Measurements from ENCODE around the gene ROR2. TPM values are rescaled to one million over a fixed set of nuclear protein-coding genes. Genes with fewer than 3 reads are reported as not detected.

ROR2 gene
- total and polyA plus RNA-seq, 4 donors: 2.7 to 32.3 (median 9.2) TPM

DNA sequence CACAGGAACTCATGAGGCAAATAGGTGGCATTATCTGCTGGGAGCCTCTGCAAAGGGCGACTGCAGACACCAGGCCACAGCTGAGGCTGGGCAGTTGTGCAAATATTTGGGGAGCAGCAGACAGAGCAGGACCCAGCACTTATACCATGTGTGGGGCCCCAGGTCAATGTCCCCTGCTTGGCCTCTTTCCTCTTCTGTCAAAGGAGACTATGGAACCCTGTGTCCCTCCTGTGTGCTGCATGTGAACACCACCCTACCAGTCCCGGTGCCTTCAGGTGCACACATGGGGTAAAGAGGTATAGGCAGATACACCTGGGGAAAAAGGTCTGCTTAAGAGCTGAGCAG is 50.8 kb downstream of the ROR2 start:
- Histone ChIP-seq H3K27ac (ENCODE audit: low read depth in 1 of 2, low read length in 1 of 2) (no peak overlapping the region), H3K27me3 (ENCODE audit: control insufficient read depth in 3 of 3, insufficient read depth in 3 of 3, low read length in 2 of 3) (no peaks in the 10 kb centered on the region), H3K9me3 (ENCODE audit: control insufficient read depth in 4 of 4, insufficient read depth in 3 of 4, low read length in 3 of 4) (no peaks in the 10 kb centered on the region), H3K4me3 (no peak overlapping the region), H3K9ac (ENCODE audit: insufficient read depth in 1 of 2, low read length in 2 of 2) (no peak overlapping the region), H3K4me1 (ENCODE audit: control insufficient read depth in 5 of 5, insufficient read depth in 5 of 5, low read length in 5 of 5) (peaks cover 0 to 86% (median 55%) of the 10 kb centered on the region in 5 donors), H3K36me3 (ENCODE audit: control insufficient read depth in 4 of 4, insufficient read depth in 4 of 4, low read length in 4 of 4) (no peaks in the 10 kb centered on the region)
- ATAC-seq (ENCODE audit: insufficient read depth, low FRiP score) (no peak), DNase-seq (no peak)
- WGBS, 2 donors: 71 to 73% methylated on average over 2 of the region's 2 CpGs
- TF ChIP-seq, protein P1, sequence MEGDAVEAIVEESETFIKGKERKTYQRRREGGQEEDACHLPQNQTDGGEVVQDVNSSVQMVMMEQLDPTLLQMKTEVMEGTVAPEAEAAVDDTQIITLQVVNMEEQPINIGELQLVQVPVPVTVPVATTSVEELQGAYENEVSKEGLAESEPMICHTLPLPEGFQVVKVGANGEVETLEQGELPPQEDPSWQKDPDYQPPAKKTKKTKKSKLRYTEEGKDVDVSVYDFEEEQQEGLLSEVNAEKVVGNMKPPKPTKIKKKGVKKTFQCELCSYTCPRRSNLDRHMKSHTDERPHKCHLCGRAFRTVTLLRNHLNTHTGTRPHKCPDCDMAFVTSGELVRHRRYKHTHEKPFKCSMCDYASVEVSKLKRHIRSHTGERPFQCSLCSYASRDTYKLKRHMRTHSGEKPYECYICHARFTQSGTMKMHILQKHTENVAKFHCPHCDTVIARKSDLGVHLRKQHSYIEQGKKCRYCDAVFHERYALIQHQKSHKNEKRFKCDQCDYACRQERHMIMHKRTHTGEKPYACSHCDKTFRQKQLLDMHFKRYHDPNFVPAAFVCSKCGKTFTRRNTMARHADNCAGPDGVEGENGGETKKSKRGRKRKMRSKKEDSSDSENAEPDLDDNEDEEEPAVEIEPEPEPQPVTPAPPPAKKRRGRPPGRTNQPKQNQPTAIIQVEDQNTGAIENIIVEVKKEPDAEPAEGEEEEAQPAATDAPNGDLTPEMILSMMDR (IDR thresholded peaks at IDR 0.05; ENCODE audit: control extremely low read depth, extremely low read depth): no peak

GRCh38 chr9:91898451-91899218 is 51.4 kb downstream of the ROR2 start:
- Histone ChIP-seq H3K36me3 (ENCODE audit: control insufficient read depth in 4 of 4, insufficient read depth in 4 of 4, low read length in 4 of 4) (no peaks in the 10 kb centered on the region), H3K27me3 (ENCODE audit: control insufficient read depth in 3 of 3, insufficient read depth in 3 of 3, low read length in 2 of 3) (no peaks in the 10 kb centered on the region), H3K9me3 (ENCODE audit: control insufficient read depth in 4 of 4, insufficient read depth in 3 of 4, low read length in 3 of 4) (no peaks in the 10 kb centered on the region), H3K4me3 (no peak overlapping the region), H3K27ac (ENCODE audit: low read depth in 1 of 2, low read length in 1 of 2) (no peak overlapping the region), H3K9ac (ENCODE audit: insufficient read depth in 1 of 2, low read length in 2 of 2) (no peak overlapping the region), H3K4me1 (ENCODE audit: control insufficient read depth in 5 of 5, insufficient read depth in 5 of 5, low read length in 5 of 5) (peaks cover 0 to 86% (median 54%) of the 10 kb centered on the region in 5 donors)
- TF ChIP-seq, protein P1 (IDR thresholded peaks at IDR 0.05; ENCODE audit: control extremely low read depth, extremely low read depth): no peak
- WGBS, 2 donors: 51 to 55% methylated on average over 17 of the region's 17 CpGs
- ATAC-seq (ENCODE audit: insufficient read depth, low FRiP score) (peak; percentile 30), DNase-seq (peak; percentile 46 to 77 (median 54))

DNA sequence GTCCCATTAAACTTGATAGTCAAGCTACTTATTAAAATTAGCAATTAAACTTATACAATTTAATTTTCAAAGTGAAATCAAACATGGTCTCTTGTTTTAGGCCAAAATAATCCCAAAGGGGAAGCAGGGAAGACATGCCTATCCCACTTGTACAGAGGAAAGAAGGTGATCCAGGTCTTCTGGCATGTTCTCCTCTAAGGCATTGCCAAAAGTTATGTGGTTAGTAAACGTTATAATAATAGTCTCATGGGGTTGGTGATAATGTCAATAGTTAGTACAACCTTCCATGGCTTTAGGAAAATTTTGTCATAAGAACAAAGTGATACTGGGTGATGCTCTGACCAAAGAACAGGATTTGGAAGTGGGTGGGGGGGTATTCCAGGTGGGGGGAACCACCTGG is 52.8 kb downstream of the ROR2 start:
- peaks cover 0 to 76% (median 41%) of the 10 kb centered on the region in 5 donors for H3K4me1 ChIP-seq (ENCODE audit: control insufficient read depth in 5 of 5, insufficient read depth in 5 of 5, low read length in 5 of 5)
- 30 to 47% methylated on average over 1 of the region's 1 CpG for WGBS, 2 donors
- TF ChIP-seq, protein P1 (IDR thresholded peaks at IDR 0.05; ENCODE audit: control extremely low read depth, extremely low read depth): no peak
- DNase-seq: no peak
- no peak for ATAC-seq (ENCODE audit: insufficient read depth, low FRiP score)
- H3K27ac ChIP-seq (ENCODE audit: low read depth in 1 of 2, low read length in 1 of 2): no peak overlapping the region
- H3K27me3 ChIP-seq (ENCODE audit: control insufficient read depth in 3 of 3, insufficient read depth in 3 of 3, low read length in 2 of 3): no peaks in the 10 kb centered on the region
- no peaks in the 10 kb centered on the region for H3K36me3 ChIP-seq (ENCODE audit: control insufficient read depth in 4 of 4, insufficient read depth in 4 of 4, low read length in 4 of 4)
- peak overlapping the region in 1 of 2 donors; percentile 59 for H3K9ac ChIP-seq (ENCODE audit: insufficient read depth in 1 of 2, low read length in 2 of 2)
- H3K4me3 ChIP-seq: no peak overlapping the region
- H3K9me3 ChIP-seq (ENCODE audit: control insufficient read depth in 4 of 4, insufficient read depth in 3 of 4, low read length in 3 of 4): no peaks in the 10 kb centered on the region

All from lung (tissue), 12 donors.